ENCODE measurements around the gene MCM10. TPM values are rescaled to one million over a fixed set of nuclear protein-coding genes. Genes with fewer than 3 reads are reported as not detected.

MCM10 gene
- total and polyA plus RNA-seq, 10 of the 15 experiments (the other 5 are each of a cell fraction or from before 2014, with no cell fraction given) = 5.8 to 35.1 (median 23.7) TPM

- H3K4me3 ChIP-seq = no peak within 1 kb of the TSS
- intact Hi-C loops (cut with micrococcal nuclease; ENCODE audit: unreplicated experiment) (no loop called here), in situ Hi-C loops (cut with MboI) (no loop called here)
- no peaks in the 10 kb centered on the region for H4K20me1 ChIP-seq (ENCODE audit: control insufficient read depth, insufficient read depth)
- no peaks in the 10 kb centered on the region for H3K79me2 ChIP-seq (ENCODE audit: control insufficient read depth, insufficient read depth, low read length)
- TF ChIP-seq MTA3 (IDR thresholded peaks at IDR 0.05; ENCODE audit: borderline replicate concordance, low read length) (no peak), MAX (IDR thresholded peaks at IDR 0.05; ENCODE audit: low read depth, low read length) (no peak), TCF7 (IDR thresholded peaks at IDR 0.05; ENCODE audit: borderline replicate concordance) (no peak), CBX5 (IDR thresholded peaks at IDR 0.05; ENCODE audit: low read depth) (no peak), POU2F2 (IDR thresholded peaks at IDR 0.05; ENCODE audit: borderline replicate concordance, low read depth, low read length) (no peak), RFX5 (IDR thresholded peaks at IDR 0.05; ENCODE audit: low read depth, low read length) (no peak), ZBTB4 (CRISPR knock-in tag; IDR thresholded peaks at IDR 0.05) (no peak), NFXL1 (IDR thresholded peaks at IDR 0.05; ENCODE audit: borderline replicate concordance) (no peak), MYB (IDR thresholded peaks at IDR 0.05; ENCODE audit: borderline replicate concordance, low read depth, low read length) (no peak), POLR2A (IDR thresholded peaks at IDR 0.05; ENCODE audit: low read depth, low read length) (no peak), MEF2B (IDR thresholded peaks at IDR 0.05; ENCODE audit: partially characterized antibody, poor library complexity, severe bottlenecking) (no peak), NRF1 (conservative IDR thresholded peaks at IDR 0.05; ENCODE audit: low read depth, low read length) (no peak), KDM1A (IDR thresholded peaks at IDR 0.05; ENCODE audit: borderline replicate concordance) (no peak), BMI1 (IDR thresholded peaks at IDR 0.05; ENCODE audit: borderline replicate concordance) (no peak), RBBP5 (conservative IDR thresholded peaks at IDR 0.05) (no peak), CTCF (IDR thresholded peaks at IDR 0.05 in 2 of 3, conservative IDR thresholded peaks at IDR 0.05 in 1 of 3; ENCODE audit: control insufficient read depth in 2 of 3, extremely low read depth in 1 of 3, insufficient read depth in 1 of 3, low read depth in 3 of 3, low read length in 3 of 3) (no peak)
- SMC1A ChIA-PET (ENCODE audit: uncharacterized antibody, unreplicated experiment) = no interaction called here
- ATAC-seq = no peak
- RAD21 ChIA-PET (ENCODE audit: unreplicated experiment) = no interaction called here
- no peak within 1 kb of the TSS for H3K27ac ChIP-seq (ENCODE audit: control insufficient read depth, insufficient read depth)
- H3K36me3 ChIP-seq (ENCODE audit: control insufficient read depth in 2 of 2, insufficient read depth in 2 of 2, low read length in 1 of 2) = no peaks in the 10 kb centered on the region
- H2AFZ ChIP-seq (ENCODE audit: control insufficient read depth, low read depth, low read length) = no peak within 1 kb of the TSS
- DNase-seq (ENCODE audit: low read depth, low spot score) = no peak
- no peak within 1 kb of the TSS for H3K9ac ChIP-seq (ENCODE audit: control insufficient read depth, insufficient read depth, low read length)
- POLR2A ChIA-PET = no interaction called here
- no TSS peak for BruUV-seq (replicated peaks)
- H3K4me1 ChIP-seq (ENCODE audit: control insufficient read depth, insufficient read depth, low read length) = no peaks in the 10 kb centered on the region
- WGBS (ENCODE audit: insufficient coverage, insufficient replicate concordance, low lambda C conversion rate, missing lambda C conversion rate) = 40% methylated on average over 10 of the region's 10 CpGs
- H3K9me3 ChIP-seq (replicated peaks; ENCODE audit: control insufficient read depth, insufficient read depth, low read length) = no peaks in the 10 kb centered on the region
- H3K4me2 ChIP-seq (ENCODE audit: control insufficient read depth, insufficient read depth) = no peak within 1 kb of the TSS
- CTCF ChIA-PET = interaction anchor here (1.6 kb wide), 1 partner anchor 68 kb away, joined by 3 read pairs; no protein-coding TSS in a partner anchor
- no peak for FAIRE-seq
- H3K27me3 ChIP-seq (replicated peaks in 1 of 2; ENCODE audit: control insufficient read depth in 2 of 2, insufficient read depth in 2 of 2, low read length in 1 of 2) = no peaks in the 10 kb centered on the region
Measured at GRCh38 chr10:13234172-13234571, 72.8 kb downstream of the MCM10 start, which contains the start of gene UCMA. Gene UCMA, minus strand, starts transcription at chr10:13234374. Its CDS starts 116 bp downstream, at chr10:13234258.

All from GM12878 (cell line).